CD4-positive, alpha-beta memory T cell (primary cell): Measurements from ENCODE around the gene CREB1. TPM values are rescaled to one million over a fixed set of nuclear protein-coding genes. Genes with fewer than 3 reads are reported as not detected.

Experiments used
- CTCF ChIA-PET: fragments of 350-600 bp; sonication (Branson Sonifier 250); formaldehyde crosslinking; loops from one replicate; lab custom pipeline; 2021; ENCODE audit warnings: inconsistent platforms; ENCODE audit not compliant: partially characterized antibody; lab: Charles Lee
- POLR2A ChIA-PET: fragments of 350-600 bp; sonication (Branson Sonifier 250); formaldehyde crosslinking; loops from one replicate; lab custom pipeline; 2021; ENCODE audit not compliant: partially characterized antibody; lab: Charles Lee
- DNase-seq, 5 donors: peaks; one replicate each; pipeline versions ENCODE4 v3.0.0 to v3.0.0-alpha.2; 2020 to 2022; ENCODE audit warnings: mixed read lengths in 1 of 5
- H3K27ac ChIP-seq: one replicate; pipeline ENCODE4 v1.7.0; 2013; ENCODE audit warnings: low read depth, low read length
- H3K27me3 ChIP-seq: 2 replicates; pipeline ENCODE4 v1.7.0; 2013; ENCODE audit warnings: mild to moderate bottlenecking, low read length, moderate library complexity; ENCODE audit not compliant: insufficient read depth
- H3K36me3 ChIP-seq: 2 replicates; pipeline ENCODE4 v1.7.0; 2013; ENCODE audit warnings: mild to moderate bottlenecking, low read length, moderate library complexity; ENCODE audit not compliant: insufficient read depth
- H3K4me1 ChIP-seq: 2 replicates; pipeline ENCODE4 v1.7.0; 2013; ENCODE audit warnings: mild to moderate bottlenecking, low read length, moderate library complexity; ENCODE audit not compliant: insufficient read depth
- H3K4me3 ChIP-seq, 2 donors: one replicate each; pipeline ENCODE4 v1.7.0; 2013; ENCODE audit warnings: low read length in 2 of 2, mild to moderate bottlenecking in 1 of 2
- H3K9me3 ChIP-seq, 2 donors: one replicate each; pipeline ENCODE4 v1.7.0; 2013; ENCODE audit warnings: low read length in 2 of 2, control low read depth in 1 of 2; ENCODE audit not compliant: control insufficient read depth in 1 of 2
- H3K27ac Mint-ChIP-seq, 7 donors: one replicate each; pipeline ENCODE4 v1.8.0; 2020 to 2021; ENCODE audit warnings: mixed read lengths in 7 of 7, mild to moderate bottlenecking in 6 of 7, inconsistent platforms in 3 of 7, moderate library complexity in 3 of 7
- H3K27me3 Mint-ChIP-seq, 2 donors: one replicate each; pipeline ENCODE4 v1.8.0; 2020 to 2021; ENCODE audit warnings: mixed read lengths in 2 of 2
- H3K36me3 Mint-ChIP-seq, 2 donors: one replicate each; pipeline ENCODE4 v1.8.0; 2020 to 2021; ENCODE audit warnings: mixed read lengths in 2 of 2, inconsistent platforms in 1 of 2, mild to moderate bottlenecking in 1 of 2
- H3K4me1 Mint-ChIP-seq, 4 donors: one replicate each; pipeline ENCODE4 v1.8.0; 2020 to 2021; ENCODE audit warnings: mixed read lengths in 4 of 4, mild to moderate bottlenecking in 1 of 4
- H3K4me3 Mint-ChIP-seq, 8 donors: one replicate each; pipeline ENCODE4 v1.8.0; 2020 to 2021; ENCODE audit warnings: mixed read lengths in 8 of 8, mild to moderate bottlenecking in 7 of 8, moderate library complexity in 6 of 8, inconsistent platforms in 3 of 8
- H3K9me3 Mint-ChIP-seq, 8 donors: one replicate each; pipeline ENCODE4 v1.8.0; 2020 to 2021; ENCODE audit warnings: mixed read lengths in 8 of 8, mild to moderate bottlenecking in 5 of 8, inconsistent platforms in 3 of 8, moderate library complexity in 1 of 8
- intact Hi-C: fragments of 100-400 bp; cut with micrococcal nuclease; formaldehyde crosslinking; loops from one replicate; pipeline ENCODE4 v1.15.1; 2023
- polyA plus RNA-seq, 2 donors: library from polyadenylated mRNA; unstranded; fragments of 300-500 nt; fragmentation: Illumina TruSeq; gene quantifications; one replicate each; pipeline ENCODE4 v1.2.3, GENCODE V29; 2021
- total RNA-seq, 2 experiments: library from RNA; stranded (reverse); gene quantifications; one replicate each; pipeline ENCODE4 v1.2.3, GENCODE V29; 2021

The CREB1 gene
- total and polyA plus RNA-seq, 4 experiments from 2014 or later = 60.0 to 128 (median 102) TPM

DNA sequence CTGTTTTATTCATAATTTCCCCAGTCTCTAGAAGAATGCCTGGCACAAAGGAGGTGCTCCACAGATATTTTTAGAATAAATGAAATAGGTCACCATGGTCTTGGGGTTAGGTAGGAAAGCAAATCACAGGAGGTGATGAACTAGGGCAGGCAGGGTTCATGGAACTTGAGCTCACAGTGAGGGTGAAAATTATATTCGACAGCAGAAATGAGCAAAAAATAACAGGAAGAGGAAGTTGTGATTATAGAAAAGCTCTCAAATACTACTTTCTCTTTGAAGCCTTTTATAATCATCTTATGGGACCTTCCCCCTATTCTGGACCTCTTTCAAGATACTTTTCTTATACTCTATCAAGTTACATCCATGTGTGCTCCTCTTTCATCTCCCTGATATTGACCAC is 4.5 kb upstream of the CREB1 start:
- no peaks in the 10 kb centered on the region for H3K36me3 ChIP-seq
- H3K9me3 ChIP-seq = no peaks in the 10 kb centered on the region
- peak in 1 of 5 donors; percentile 34 for DNase-seq
- peak overlapping the region in 1 of 2 donors; percentile 15 for H3K4me3 ChIP-seq
- no peaks in the 10 kb centered on the region for H3K27me3 ChIP-seq
- peak overlapping the region; percentile 40 for H3K27ac ChIP-seq
- peaks cover 0 to 11% of the 10 kb centered on the region in 2 donors for H3K36me3 Mint-ChIP-seq
- ChIA-PET CTCF (interaction anchor here (0.9 kb wide), 1 partner anchor 101 kb away, joined by 3 read pairs; no protein-coding TSS in a partner anchor), POLR2A (interaction anchor here (0.6 to 12.0 kb wide), 7 partner anchors 8 to 828 kb away, joined by 3 to 223 read pairs (median 4); partner anchors contain the start of genes CCNYL1, KLF7 and METTL21A)
- intact Hi-C loops = loop anchor here (5.0 kb wide), 2 partner anchors 502 to 1438 kb away; partner anchors contain the start of genes INO80D and PLEKHM3
- peak overlapping the region in 7 of 8 donors; percentile 36 to 81 (median 66) for H3K4me3 Mint-ChIP-seq
- peaks cover 0 to 5% (median 0%) of the 10 kb centered on the region in 8 donors for H3K9me3 Mint-ChIP-seq
- H3K4me1 ChIP-seq = peaks cover 42% of the 10 kb centered on the region
- peaks cover 0 to 3% of the 10 kb centered on the region in 2 donors for H3K27me3 Mint-ChIP-seq
- peak overlapping the region; percentile 90 to 100 (median 95) for H3K27ac Mint-ChIP-seq
- peaks cover 38 to 65% (median 45%) of the 10 kb centered on the region in 4 donors for H3K4me1 Mint-ChIP-seq

DNA sequence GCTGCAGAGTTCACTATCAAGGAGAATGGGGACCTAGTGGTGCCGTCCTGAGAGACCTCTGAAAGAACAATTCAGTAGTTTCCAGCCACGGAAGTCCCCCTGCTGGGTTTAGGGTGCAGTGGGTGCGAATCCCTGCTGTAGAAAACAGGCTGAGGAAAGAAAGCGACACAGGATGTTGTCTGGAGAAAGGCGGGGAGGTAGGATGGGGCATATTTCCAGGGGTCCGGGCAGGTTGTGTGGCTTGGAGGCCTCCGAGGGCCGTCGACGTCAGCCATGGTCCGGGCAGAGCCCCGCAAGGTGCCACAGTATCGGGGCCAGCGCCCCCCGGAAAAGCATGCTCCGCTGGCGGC is 807 bp upstream of the CREB1 start:
- H3K27ac Mint-ChIP-seq = peak overlapping the region; percentile 98 to 100 (median 100)
- Histone ChIP-seq H3K4me1 (peaks cover 70% of the 10 kb centered on the region), H3K36me3 (no peaks in the 10 kb centered on the region), H3K9me3 (no peaks in the 10 kb centered on the region), H3K27me3 (no peaks in the 10 kb centered on the region), H3K27ac (peak overlapping the region; percentile 99), H3K4me3 (peak overlapping the region; percentile 33 to 86)
- peaks cover 46 to 88% (median 55%) of the 10 kb centered on the region in 4 donors for H3K4me1 Mint-ChIP-seq
- H3K4me3 Mint-ChIP-seq = peak overlapping the region; percentile 92 to 99 (median 98)
- CTCF ChIA-PET = no interaction called here
- peaks cover 0 to 3% of the 10 kb centered on the region in 2 donors for H3K27me3 Mint-ChIP-seq
- intact Hi-C loops = loop anchor here (1.0 to 5.0 kb wide), 9 partner anchors 18 to 1442 kb away; partner anchors contain the start of genes CCNYL1, EEF1B2, FASTKD2 and INO80D
- H3K9me3 Mint-ChIP-seq = peaks cover 0 to 5% (median 0%) of the 10 kb centered on the region in 8 donors
- DNase-seq = peak; percentile 71 to 93 (median 72)
- POLR2A ChIA-PET = interaction anchor here (3.1 to 12.0 kb wide), 2 partner anchors 97 to 363 kb away, joined by 42 to 223 read pairs; partner anchors contain the start of genes KLF7 and METTL21A
- peaks cover 0 to 24% of the 10 kb centered on the region in 2 donors for H3K36me3 Mint-ChIP-seq

DNA sequence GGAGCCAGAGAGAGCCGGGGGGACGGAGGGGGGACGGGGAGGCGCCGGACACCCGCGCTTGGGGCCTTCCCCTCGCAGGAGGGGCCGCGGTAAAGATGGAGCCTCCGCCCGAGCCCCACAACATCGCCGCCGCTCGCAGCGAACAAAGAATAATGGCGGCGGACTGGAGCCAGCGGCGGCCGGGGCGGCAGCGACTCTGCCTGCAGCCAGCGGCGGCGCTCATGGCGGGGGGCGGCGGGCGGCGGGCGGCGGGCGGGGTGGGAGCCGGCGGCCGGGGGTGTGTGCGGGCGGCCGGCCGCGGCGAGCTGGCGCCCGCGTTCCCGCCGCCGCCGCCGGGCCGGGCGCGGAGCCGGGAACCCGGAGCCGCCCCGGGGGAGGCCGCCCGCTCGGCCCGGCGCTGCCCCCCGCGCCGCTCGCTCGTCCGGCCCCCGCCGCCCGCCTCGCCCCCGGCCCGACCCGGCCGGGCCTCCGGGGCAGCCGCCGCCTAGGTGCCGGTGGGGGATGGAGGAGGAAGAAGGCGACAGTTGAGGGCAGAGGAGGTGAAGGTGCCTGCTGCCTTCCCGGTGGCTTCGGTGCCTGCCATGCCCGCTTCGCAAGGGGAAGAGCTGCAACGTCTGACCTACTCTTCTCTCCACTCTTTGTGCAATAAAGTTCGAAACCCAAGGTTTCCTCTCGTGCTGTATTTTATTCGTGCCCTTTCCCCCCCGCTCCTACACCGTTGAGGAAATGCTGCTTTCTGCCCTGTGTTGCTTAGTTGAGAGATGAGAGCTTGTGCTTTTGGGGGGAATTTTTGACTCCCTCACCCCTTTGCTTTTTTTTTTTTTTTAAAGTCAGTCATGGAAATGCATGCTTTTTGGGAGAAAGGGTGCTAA is 634 bp downstream of the CREB1 start:
- Histone ChIP-seq H3K4me3 (peak overlapping the region; percentile 78 to 89), H3K27me3 (no peaks in the 10 kb centered on the region), H3K36me3 (no peaks in the 10 kb centered on the region), H3K27ac (peak overlapping the region; percentile 99), H3K4me1 (peaks cover 75% of the 10 kb centered on the region), H3K9me3 (no peaks in the 10 kb centered on the region)
- peak overlapping the region; percentile 96 to 99 (median 98) for H3K4me3 Mint-ChIP-seq
- peaks cover 0 to 3% of the 10 kb centered on the region in 2 donors for H3K27me3 Mint-ChIP-seq
- H3K36me3 Mint-ChIP-seq = peaks cover 0 to 28% of the 10 kb centered on the region in 2 donors
- ChIA-PET POLR2A (interaction anchor here (0.7 to 12.0 kb wide), 40 partner anchors 9 to 1447 kb away, joined by 3 to 223 read pairs (median 4); partner anchors contain the start of genes CCNYL1, FASTKD2, INO80D and KLF7), CTCF (interaction anchor here (0.6 to 2.7 kb wide), 15 partner anchors 10 to 388 kb away, joined by 3 to 20 read pairs (median 4); partner anchors contain the start of gene METTL21A)
- H3K27ac Mint-ChIP-seq = peak overlapping the region; percentile 98 to 100 (median 100)
- intact Hi-C loops = loop anchor here (5.0 kb wide), 2 partner anchors 47 to 737 kb away; partner anchors contain the start of gene PIKFYVE
- peak; percentile 69 to 81 (median 71) for DNase-seq
- H3K4me1 Mint-ChIP-seq = peaks cover 50 to 94% (median 61%) of the 10 kb centered on the region in 4 donors
- H3K9me3 Mint-ChIP-seq = peaks cover 0 to 5% (median 0%) of the 10 kb centered on the region in 8 donors

DNA sequence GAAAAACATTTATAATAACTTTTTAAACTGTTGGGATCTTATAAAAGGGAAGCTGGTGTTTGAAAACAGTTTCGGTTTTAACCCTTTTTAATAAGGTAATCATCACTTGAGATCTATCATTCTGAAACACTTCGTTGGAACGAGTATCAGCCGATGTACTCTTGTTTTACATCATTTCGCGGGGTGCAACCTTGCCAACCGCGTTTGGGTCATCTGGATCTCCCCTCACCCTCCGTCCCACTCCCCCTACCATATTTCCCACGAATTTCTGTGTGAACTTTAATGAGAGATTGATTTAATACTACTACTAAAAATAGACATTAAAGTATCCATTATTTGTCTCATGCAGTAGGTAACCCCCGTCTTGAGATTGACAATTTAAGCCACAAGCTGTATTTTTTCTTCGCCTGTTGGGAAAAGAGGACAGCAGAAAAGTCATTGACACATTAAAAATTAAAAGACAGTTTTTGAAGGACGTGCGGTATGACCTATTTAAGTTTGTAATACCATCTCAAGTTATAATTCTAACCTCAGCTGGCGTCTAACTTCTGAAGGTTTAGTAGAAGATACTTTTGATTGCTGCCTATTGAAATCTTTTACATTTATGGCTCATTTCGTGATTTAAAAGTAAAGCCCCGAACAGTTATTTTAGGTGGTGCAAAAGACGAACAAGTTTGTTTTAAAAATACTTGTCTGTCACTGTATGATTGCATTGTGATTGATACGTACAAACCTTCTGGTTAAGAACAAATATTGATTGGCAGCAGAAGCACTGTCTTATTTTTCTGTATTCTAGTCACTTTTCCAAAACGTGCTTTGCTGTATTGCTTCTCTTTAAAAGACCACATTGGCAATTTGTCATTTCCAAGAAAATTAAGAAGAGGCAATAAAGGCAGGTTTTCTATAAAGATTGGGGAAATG is 1.5 kb downstream of the CREB1 start:
- Mint-ChIP-seq H3K4me3 (peak overlapping the region; percentile 94 to 98 (median 97)), H3K27ac (peak overlapping the region; percentile 97 to 100 (median 98)), H3K4me1 (peaks cover 42 to 93% (median 58%) of the 10 kb centered on the region in 4 donors), H3K36me3 (peaks cover 0 to 29% of the 10 kb centered on the region in 2 donors), H3K9me3 (peaks cover 0 to 5% (median 0%) of the 10 kb centered on the region in 8 donors), H3K27me3 (peaks cover 0 to 3% of the 10 kb centered on the region in 2 donors)
- peak overlapping the region; percentile 78 to 89 for H3K4me3 ChIP-seq
- H3K4me1 ChIP-seq = peaks cover 75% of the 10 kb centered on the region
- ChIA-PET POLR2A (interaction anchor here (0.7 to 12.0 kb wide), 26 partner anchors 10 to 1447 kb away, joined by 3 to 223 read pairs (median 7); partner anchors contain the start of genes CCNYL1, FASTKD2, KLF7 and MDH1B), CTCF (interaction anchor here (0.7 to 2.7 kb wide), 10 partner anchors 9 to 95 kb away, joined by 3 to 20 read pairs (median 4); partner anchors contain the start of gene METTL21A)
- intact Hi-C loops = loop anchor here (5.0 kb wide), 2 partner anchors 46 to 736 kb away; partner anchors contain the start of gene PIKFYVE
- peak in 3 of 5 donors; percentile 33 to 52 (median 34) for DNase-seq
- H3K27ac ChIP-seq = peak overlapping the region; percentile 86
- H3K27me3 ChIP-seq = no peaks in the 10 kb centered on the region
- no peaks in the 10 kb centered on the region for H3K36me3 ChIP-seq
- H3K9me3 ChIP-seq = no peaks in the 10 kb centered on the region

DNA sequence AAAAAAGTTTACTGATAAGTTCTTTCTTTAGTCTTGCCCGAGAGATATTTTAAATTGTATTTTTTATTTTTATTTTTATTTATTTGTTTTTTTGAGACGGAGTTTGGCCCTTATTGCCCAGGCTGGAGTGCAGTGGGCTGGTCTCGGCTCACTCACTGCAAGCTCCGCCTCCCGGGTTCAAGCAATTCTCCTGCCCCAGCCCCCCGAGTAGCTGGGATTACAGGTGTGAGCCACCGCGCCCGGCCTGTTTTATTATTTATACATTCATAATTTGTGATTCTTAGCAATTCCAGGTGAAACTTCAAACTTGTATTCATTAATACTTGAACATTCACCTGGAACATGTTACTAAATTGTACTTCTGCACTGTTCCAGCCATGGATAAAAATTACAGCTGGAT is 2.9 kb downstream of the CREB1 start:
- Mint-ChIP-seq H3K27me3 (peaks cover 0 to 3% of the 10 kb centered on the region in 2 donors), H3K4me1 (peaks cover 37 to 87% (median 57%) of the 10 kb centered on the region in 4 donors), H3K9me3 (peaks cover 0 to 4% (median 0%) of the 10 kb centered on the region in 8 donors), H3K4me3 (peak overlapping the region; percentile 94 to 98 (median 97)), H3K36me3 (peaks cover 0 to 35% of the 10 kb centered on the region in 2 donors), H3K27ac (peak overlapping the region; percentile 97 to 100 (median 98))
- H3K9me3 ChIP-seq = no peaks in the 10 kb centered on the region
- no peak overlapping the region for H3K4me3 ChIP-seq
- no peaks in the 10 kb centered on the region for H3K36me3 ChIP-seq
- intact Hi-C loops = loop anchor here (5.0 kb wide), 2 partner anchors 45 to 735 kb away; partner anchors contain the start of gene PIKFYVE
- no peaks in the 10 kb centered on the region for H3K27me3 ChIP-seq
- ChIA-PET CTCF (interaction anchor here (1.0 to 5.2 kb wide), 3 partner anchors 19 to 508 kb away, joined by 3 to 25 read pairs (median 4); partner anchors contain the start of gene METTL21A), POLR2A (interaction anchor here (0.6 to 12.0 kb wide), 7 partner anchors 9 to 487 kb away, joined by 3 to 223 read pairs (median 5); partner anchors contain the start of genes CCNYL1 and METTL21A)
- H3K27ac ChIP-seq = peak overlapping the region; percentile 86
- no peak for DNase-seq
- H3K4me1 ChIP-seq = peaks cover 74% of the 10 kb centered on the region
